ENCODE data around the gene RAI14.
"Not testable (repeated sequence)": the region's sequence is repeated elsewhere in the genome, so short reads cannot be mapped to it uniquely, and the experiment has no call there.

Gene RAI14

DNA sequence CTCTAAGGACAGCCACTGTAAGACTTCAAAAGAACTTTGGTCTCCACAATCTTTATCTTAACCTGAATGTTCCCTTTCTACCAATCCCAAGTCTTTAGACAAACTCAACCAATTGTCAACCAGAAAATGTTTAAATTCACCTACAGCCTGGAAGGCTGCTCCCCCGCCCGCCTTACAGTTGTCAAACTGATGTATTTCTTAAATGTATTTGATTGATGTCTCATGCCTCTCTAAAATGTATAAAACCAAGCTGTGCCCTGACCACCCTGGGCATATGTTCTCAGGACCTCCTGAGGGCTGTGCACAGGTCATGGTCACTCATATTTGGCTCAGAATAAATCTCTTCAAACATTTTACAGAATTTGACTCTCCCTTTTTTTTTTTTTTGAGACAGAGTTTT is 45.3 kb downstream of the RAI14 start:
- not testable (repeated sequence) for DNase-seq

- no peak for DNase-seq
These were observed 47.9 kb downstream of the RAI14 start for GRCh38 chr5:34703767-34704713.

GRCh38 chr5:34706084-34706483 is 50.0 kb downstream of the RAI14 start:
- DNase-seq: no peak

- DNase-seq: no peak
These were observed 51.5 kb downstream of the RAI14 start for GRCh38 chr5:34707451-34708107.

- DNase-seq: no peak
These were observed 52.6 kb downstream of the RAI14 start for GRCh38 chr5:34708777-34709176.

DNA sequence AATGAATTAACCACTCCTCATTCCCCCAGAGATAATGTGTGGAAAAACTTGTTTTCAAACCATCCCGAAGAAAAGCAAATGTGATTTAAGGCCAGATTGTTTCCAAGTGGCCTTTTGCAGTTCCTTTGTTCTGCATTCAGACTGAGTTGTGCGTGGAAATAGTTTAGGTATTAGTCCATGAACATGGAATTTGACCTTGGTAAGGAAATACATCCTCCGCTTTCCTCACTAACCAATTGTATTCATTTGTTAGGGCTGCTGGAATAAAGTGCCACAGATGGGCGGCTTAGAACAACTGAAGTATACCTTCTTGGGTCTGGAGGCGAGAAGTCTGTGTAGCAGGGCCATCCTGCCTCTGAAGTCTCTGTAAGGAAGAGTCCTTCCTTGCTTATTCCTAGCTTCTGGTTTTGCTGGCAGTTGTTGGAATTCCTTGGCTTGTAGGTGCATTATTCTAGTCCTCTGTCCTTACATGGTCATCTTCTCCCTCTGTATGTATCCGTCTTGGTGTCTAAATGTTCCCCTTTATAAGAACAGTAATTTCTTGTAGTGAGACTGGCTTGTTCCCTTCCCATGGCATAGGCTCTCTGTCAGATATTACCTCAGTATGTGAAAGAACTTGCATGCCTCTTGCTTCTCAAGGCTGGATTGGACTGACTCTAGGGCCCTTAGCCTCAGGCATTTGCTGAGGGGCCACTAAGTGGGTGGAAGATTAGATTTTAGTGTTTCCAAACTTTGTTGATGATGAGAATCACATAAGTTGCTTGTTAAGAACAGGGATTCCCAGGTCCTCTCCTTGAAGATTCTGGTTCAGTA is 53.9 kb downstream of the RAI14 start:
- no peak for DNase-seq

DNA sequence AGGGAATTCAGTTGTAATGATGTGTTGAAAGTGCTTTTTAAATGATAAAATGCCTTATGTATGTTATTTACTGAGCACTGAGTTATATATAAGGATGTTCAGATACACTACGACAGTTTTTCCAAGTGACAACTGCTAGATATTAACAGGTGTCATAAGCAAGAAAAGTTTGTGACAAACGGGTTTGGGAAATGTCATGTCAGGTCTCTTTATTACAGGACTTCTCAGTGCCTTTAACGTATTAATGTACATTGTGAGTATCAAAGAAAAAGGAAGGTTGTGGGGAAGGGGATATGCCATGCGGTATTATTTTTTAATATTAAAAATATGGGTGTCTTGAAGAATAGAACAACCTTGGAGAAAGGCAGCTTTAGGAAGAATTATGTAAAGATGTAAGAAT is 56.4 kb downstream of the RAI14 start:
- no peak for DNase-seq

GRCh38 chr5:34715711-34716110 is 59.6 kb downstream of the RAI14 start:
- DNase-seq: no peak

- DNase-seq: no peak
These were observed 60.9 kb downstream of the RAI14 start for GRCh38 chr5:34716986-34717385.

GRCh38 chr5:34717426-34718327 is 61.5 kb downstream of the RAI14 start:
- DNase-seq: no peak

- DNase-seq: no peak
These were observed 62.4 kb downstream of the RAI14 start for GRCh38 chr5:34718516-34718915.

GRCh38 chr5:34719029-34719428 is 62.9 kb downstream of the RAI14 start:
- DNase-seq: no peak

DNA sequence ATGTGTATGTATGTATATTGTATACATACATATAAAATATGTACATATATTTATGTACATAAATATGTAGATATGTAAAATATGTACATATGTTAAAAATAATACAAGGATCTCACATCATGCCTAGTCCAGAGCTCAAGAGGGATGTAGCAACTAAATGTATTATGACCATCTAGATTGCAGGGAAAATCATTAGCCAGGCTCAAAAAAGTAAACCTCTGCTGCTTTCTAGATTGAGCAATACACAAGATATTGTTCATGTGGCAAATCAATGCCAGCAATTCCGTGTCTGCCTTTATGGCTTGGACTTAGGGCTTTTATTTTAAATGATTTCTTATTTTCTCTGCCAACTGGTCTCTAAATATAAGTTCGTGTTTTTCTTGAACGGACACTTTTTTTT is 65.2 kb downstream of the RAI14 start:
- no peak for DNase-seq

GRCh38 chr5:34722183-34722582 is 66.1 kb downstream of the RAI14 start:
- DNase-seq: no peak

DNA sequence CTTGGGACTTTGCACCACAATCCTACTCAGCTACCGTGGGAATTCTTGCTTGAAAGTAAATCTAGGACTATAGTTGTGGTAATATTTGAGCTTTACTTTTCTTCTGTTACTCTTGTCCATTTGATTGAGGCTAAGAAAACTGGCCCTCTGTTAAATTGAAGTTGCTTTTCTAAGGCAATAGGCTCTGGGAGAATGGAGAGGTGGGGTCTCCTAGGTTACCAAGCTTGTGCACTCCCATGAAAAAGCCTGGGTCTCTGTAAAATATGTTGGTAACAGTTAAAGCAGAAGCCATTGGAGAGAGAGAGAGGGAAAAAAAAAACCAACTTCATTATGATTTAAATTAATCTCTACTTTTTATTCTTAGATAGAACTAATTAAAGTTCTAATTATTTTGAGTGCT is 68.6 kb downstream of the RAI14 start:
- DNase-seq: no peak

DNA sequence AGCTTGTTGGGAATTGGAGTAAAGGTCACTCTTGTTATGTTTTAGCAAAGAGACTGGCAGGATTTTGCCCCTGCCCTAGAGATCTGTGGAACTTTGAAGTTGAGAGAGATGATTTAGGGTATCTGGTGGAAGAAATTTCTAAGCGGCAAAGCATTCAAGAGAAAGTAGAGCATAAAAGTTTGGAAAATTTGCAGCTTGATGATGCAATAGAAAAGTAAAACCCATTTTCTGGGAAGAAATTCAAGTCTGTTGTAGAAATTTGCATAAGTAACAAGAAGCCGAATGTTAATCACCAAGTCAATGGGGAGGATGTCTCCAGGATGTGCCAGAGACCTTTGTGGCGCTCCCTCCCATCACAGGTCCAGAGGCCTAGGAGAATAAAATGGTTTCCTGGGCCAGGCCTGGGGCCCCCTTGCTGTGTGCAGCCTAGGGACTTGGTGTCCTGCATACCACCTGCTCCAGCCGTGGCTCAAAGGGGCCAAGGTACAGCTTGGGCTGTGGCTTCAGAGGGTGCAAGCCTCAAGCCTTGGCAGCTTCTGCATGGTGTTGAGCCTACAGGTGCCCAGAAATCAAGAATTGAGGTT is 71.1 kb downstream of the RAI14 start:
- DNase-seq: not testable (repeated sequence)

DNA sequence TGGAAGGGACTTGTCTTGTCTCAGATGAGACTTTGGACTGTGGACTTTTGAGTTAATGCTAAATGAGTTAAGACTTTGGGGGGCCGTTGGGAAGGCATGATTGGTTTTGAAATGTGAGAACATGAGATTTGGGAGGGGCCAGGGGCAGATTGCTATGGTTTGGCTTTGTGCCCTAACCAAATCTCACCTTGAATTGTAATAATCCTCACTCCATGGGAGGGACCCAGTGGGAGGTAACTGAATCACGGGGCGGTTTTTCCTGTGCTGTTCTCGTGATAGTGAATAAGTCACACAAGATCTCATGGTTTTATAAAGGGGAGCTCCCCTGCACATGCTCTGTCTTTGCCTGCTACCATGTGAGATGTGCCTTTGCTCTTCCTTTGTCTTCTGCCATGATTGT is 72.1 kb downstream of the RAI14 start:
- DNase-seq: no peak

- no peak for DNase-seq
These were observed 75.5 kb downstream of the RAI14 start for GRCh38 chr5:34731435-34732232.

GRCh38 chr5:34734326-34734725 is 78.2 kb downstream of the RAI14 start:
- DNase-seq: no peak

GRCh38 chr5:34735491-34736426 is 79.6 kb downstream of the RAI14 start:
- DNase-seq: no peak

Data from NCI-H446 (cell line).